Esophagus squamous epithelium (tissue), 5 donors: ENCODE measurements around the gene SLC9A9. TPM values are rescaled to one million over a fixed set of nuclear protein-coding genes. Genes with fewer than 3 reads are reported as not detected.

Experiments
- DNase-seq: peaks from one replicate; lab custom pipeline; 2025; lab: John Stamatoyannopoulos, UW
- H3K27ac ChIP-seq, 4 donors: fragments of 200-600 bp; sonication (generic); one replicate each; pipeline ENCODE4 v1.5.1; 2016 to 2019; ENCODE audit warnings: mild to moderate bottlenecking in 1 of 4
- H3K27me3 ChIP-seq, 4 donors: fragments of 200-600 bp; sonication (generic); 1 replicate in 3 of 4; 2 replicates in 1 of 4; pipeline versions ENCODE4 v1.5.1 to v1.6.0; 2017 to 2021; ENCODE audit warnings: antibody characterized with exemption in 1 of 4
- H3K36me3 ChIP-seq, 3 donors: fragments of 200-600 bp; sonication (generic); one replicate each; pipeline ENCODE4 v1.5.1; 2016 to 2019
- H3K4me1 ChIP-seq, 3 donors: fragments of 200-600 bp; sonication (generic); one replicate each; pipeline ENCODE4 v1.5.1; 2017 to 2019
- H3K4me3 ChIP-seq, 4 donors: fragments of 200-600 bp; sonication (generic); 1 replicate in 3 of 4; 2 replicates in 1 of 4; pipeline ENCODE4 v1.5.1; 2016 to 2019; ENCODE audit warnings: mild to moderate bottlenecking in 2 of 4, moderate library complexity in 1 of 4
- H3K9me3 ChIP-seq, 3 donors: fragments of 200-600 bp; sonication (generic); one replicate each; pipeline ENCODE4 v1.5.1; 2016 to 2019
- POLR2A ChIP-seq, 4 donors: fragments of 450-650 bp; IDR thresholded peaks; one replicate each; pipeline ENCODE4 v1.6.1; 2017; ENCODE audit warnings: antibody characterized with exemption in 4 of 4, mild to moderate bottlenecking in 4 of 4, moderate library complexity in 3 of 4
- WGBS, 2 donors: methylation state at CpG; one replicate each; pipeline ENCODE4 v1.1.5; 2018; 5-methylcytosine and 5-hydroxymethylcytosine counted together
- intact Hi-C: fragments of 100-400 bp; cut with DNase I; formaldehyde crosslinking; loops from one replicate; pipeline ENCODE4 v1.15.0; 2022
- total RNA-seq, 4 donors: library from RNA; depleted of rRNA; stranded (reverse); fragments of >200 nt; gene quantifications; one replicate each; pipeline ENCODE4 v1.1.0, GENCODE V29; 2016
- TF ChIP-seq, protein P1 (sequence below), 6 experiments: fragments of 450-650 bp in 4 of 6; fragments of 200-600 bp in 2 of 6; sonication (generic) in 2 of 6; IDR thresholded peaks; one replicate each; pipeline ENCODE4 v1.5.1; 2016 to 2019; ENCODE audit warnings: antibody characterized with exemption in 6 of 6, mild to moderate bottlenecking in 4 of 6, moderate library complexity in 4 of 6
- donor health status: DM: yes; HTN: yes; CAD: no.

The SLC9A9 gene
- total RNA-seq, 4 donors from 2014 or later = 11.2 to 22.3 (median 18.9) TPM

DNA sequence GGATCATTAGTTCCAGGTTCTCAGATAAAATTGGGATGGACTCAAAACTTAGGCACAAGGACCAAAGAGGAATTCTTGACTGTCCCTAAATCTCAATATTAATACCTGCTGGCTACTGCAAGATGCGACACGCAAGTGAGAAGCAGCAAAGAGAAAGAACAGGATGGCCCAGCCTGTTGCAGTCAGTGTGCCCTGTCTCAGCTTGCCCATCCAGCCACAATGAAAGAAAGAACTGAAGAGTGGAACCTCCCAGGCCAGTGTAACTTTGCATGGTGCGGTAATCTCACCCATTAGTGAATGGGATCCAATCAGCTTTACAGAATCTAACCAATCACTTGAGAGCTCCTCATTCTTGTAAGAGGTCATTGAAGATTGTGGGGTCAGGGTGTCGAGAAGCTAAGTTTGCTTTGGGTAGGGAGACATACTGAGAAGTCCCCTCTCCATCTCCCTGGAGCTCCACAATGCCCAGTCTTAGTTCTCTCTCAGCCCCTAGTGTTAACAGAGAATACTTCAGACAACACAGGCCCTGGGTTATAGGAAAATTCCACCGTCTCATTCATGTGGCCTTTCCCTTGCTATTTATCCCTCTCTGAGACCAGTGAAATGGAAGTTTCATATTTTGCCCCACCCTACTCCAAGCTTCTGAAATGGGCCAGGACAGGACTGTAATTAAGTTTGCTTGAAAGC lies 3.2 kb upstream of the SLC9A9 start:
- no peak for DNase-seq
- H3K36me3 ChIP-seq = no peaks in the 10 kb centered on the region
- 43 to 65% methylated on average over 5 of the region's 5 CpGs for WGBS, 2 donors

DNA sequence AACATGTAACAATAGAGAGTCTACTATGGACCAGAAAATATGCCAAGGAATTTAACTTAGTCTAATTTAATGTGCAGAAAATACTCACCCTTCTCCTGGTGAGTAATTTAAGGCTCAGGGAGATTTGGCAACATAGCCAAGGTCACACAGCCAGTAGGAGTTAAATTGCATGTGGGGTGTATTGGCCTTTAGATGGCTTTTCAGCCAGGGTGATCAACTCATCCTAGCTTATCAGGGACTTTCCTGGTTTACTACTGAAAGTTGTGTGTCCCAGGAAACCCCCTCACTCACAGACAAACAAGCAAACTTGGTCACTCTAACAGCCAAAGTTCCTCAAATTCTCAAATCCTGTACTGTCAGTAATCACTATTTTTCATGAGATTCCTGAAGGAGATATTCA lies 2.6 kb upstream of the SLC9A9 start:
- DNase-seq = no peak
- Histone ChIP-seq H3K27me3 (no peaks in the 10 kb centered on the region), H3K36me3 (no peaks in the 10 kb centered on the region), H3K27ac (peak overlapping the region; percentile 53 to 89 (median 71)), H3K4me3 (no peak overlapping the region), H3K9me3 (no peaks in the 10 kb centered on the region), H3K4me1 (peaks cover 9 to 69% (median 49%) of the 10 kb centered on the region in 3 donors)
- no peak for TF ChIP-seq POLR2A (IDR thresholded peaks at IDR 0.05)
- TF ChIP-seq, protein P1, sequence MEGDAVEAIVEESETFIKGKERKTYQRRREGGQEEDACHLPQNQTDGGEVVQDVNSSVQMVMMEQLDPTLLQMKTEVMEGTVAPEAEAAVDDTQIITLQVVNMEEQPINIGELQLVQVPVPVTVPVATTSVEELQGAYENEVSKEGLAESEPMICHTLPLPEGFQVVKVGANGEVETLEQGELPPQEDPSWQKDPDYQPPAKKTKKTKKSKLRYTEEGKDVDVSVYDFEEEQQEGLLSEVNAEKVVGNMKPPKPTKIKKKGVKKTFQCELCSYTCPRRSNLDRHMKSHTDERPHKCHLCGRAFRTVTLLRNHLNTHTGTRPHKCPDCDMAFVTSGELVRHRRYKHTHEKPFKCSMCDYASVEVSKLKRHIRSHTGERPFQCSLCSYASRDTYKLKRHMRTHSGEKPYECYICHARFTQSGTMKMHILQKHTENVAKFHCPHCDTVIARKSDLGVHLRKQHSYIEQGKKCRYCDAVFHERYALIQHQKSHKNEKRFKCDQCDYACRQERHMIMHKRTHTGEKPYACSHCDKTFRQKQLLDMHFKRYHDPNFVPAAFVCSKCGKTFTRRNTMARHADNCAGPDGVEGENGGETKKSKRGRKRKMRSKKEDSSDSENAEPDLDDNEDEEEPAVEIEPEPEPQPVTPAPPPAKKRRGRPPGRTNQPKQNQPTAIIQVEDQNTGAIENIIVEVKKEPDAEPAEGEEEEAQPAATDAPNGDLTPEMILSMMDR (IDR thresholded peaks at IDR 0.05) = no peak
- intact Hi-C loops = no loop called here

More for the DNA sequence above, 3.2 kb upstream of the SLC9A9 start:
- no peak for TF ChIP-seq POLR2A (IDR thresholded peaks at IDR 0.05)
- TF ChIP-seq, protein P1 (IDR thresholded peaks at IDR 0.05) = peak in 2 of 6 experiments; percentile 10 to 26
- H3K4me1 ChIP-seq = peaks cover 9 to 63% (median 44%) of the 10 kb centered on the region in 3 donors
- H3K27me3 ChIP-seq = no peaks in the 10 kb centered on the region
- intact Hi-C loops = no loop called here
- no peaks in the 10 kb centered on the region for H3K9me3 ChIP-seq
- H3K27ac ChIP-seq = peak overlapping the region; percentile 53 to 89 (median 71)
- no peak overlapping the region for H3K4me3 ChIP-seq

DNA sequence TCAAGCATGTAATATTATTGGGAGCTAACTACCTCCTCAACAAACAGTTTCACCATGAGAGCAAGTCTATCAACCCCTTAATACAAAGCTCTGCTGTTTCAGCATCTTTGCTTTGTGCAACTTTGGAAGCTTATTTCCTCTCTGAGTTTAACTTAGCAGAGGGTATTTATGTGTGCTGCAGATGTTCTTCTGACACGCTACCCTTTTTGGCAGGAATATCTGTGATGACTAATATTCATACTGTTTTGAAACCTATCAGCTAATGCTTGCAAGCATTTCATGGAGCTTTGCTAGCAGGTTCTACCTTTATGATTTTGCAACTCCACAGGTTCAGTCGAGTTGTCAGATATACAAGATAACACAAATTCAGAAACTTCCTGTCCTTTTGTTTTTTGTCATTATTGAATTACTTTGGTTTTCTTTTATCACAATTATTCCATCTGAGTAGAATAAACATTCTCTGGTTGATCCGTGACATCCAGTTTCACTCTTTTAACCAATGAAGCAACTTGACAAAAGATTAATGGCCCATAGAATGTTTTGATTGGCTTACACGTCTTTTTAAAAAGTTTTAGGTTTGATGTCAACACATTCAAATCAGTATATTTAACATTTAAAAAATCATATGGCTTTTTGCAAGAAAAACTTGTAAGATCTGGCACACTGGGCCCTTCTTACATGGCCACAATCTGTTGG lies 1.7 kb upstream of the SLC9A9 start:
- 5 to 9% methylated on average over 4 of the region's 4 CpGs for WGBS, 2 donors
- TF ChIP-seq, protein P1 (IDR thresholded peaks at IDR 0.05) = no peak
- no peak for TF ChIP-seq POLR2A (IDR thresholded peaks at IDR 0.05)
- H3K4me1 ChIP-seq = peaks cover 9 to 77% (median 50%) of the 10 kb centered on the region in 3 donors
- DNase-seq = no peak
- H3K27me3 ChIP-seq = no peaks in the 10 kb centered on the region
- intact Hi-C loops = no loop called here
- peak overlapping the region; percentile 31 to 89 (median 68) for H3K27ac ChIP-seq
- H3K36me3 ChIP-seq = no peaks in the 10 kb centered on the region
- H3K4me3 ChIP-seq = peak overlapping the region in 1 of 4 donors; percentile 7
- no peaks in the 10 kb centered on the region for H3K9me3 ChIP-seq

DNA sequence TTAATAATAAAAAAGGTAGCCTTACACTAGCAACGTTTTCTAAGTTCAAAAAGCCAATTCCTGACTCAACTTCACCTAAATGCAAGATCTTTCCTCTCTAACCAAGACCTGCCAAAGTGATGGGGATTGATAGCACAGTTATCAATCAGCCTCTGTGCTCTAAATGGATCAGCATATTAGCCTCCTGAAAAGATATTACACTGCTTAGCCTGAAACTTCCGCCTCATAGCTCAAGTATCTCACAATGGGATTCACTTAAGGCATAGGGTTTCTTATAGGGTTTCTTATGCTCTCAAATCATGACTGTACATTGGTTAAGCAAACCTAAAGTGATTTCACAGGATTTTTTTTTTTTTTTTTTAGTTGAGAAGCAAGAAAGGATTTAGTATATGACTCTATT lies 436 bp upstream of the SLC9A9 start:
- DNase-seq = no peak
- Histone ChIP-seq H3K9me3 (no peaks in the 10 kb centered on the region), H3K27ac (peak overlapping the region; percentile 65 to 89 (median 83)), H3K4me1 (peaks cover 9 to 81% (median 54%) of the 10 kb centered on the region in 3 donors), H3K27me3 (no peaks in the 10 kb centered on the region), H3K36me3 (no peaks in the 10 kb centered on the region), H3K4me3 (peak overlapping the region in 3 of 4 donors; percentile 57 to 81 (median 65))
- intact Hi-C loops = no loop called here
- TF ChIP-seq, protein P1 (IDR thresholded peaks at IDR 0.05) = no peak
- TF ChIP-seq POLR2A (IDR thresholded peaks at IDR 0.05) = no peak
- WGBS, 2 donors = 31 to 53% methylated on average over 2 of the region's 2 CpGs

DNA sequence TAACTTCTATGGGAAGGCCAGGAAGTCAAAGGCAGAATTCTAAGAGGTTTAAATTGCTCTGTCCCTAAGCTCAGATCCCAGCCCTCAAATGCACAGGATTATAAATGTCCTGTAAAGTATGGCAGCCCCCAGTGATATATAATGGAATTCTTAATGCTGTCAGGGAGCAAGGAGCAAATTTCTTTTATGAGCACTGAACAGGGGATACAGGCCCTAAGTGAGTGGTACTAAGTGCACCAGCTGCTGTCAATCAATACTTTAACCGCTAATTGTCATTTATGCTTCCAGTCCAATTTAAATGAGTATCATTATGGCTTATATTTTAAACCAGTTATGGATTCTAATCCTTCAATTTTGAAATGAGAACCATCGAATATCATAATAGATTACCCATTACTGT lies 4.7 kb downstream of the SLC9A9 start:
- TF ChIP-seq POLR2A (IDR thresholded peaks at IDR 0.05) = no peak
- TF ChIP-seq, protein P1 (IDR thresholded peaks at IDR 0.05) = no peak
- DNase-seq = no peak
- intact Hi-C loops = no loop called here

More for the DNA sequence above, 4.7 kb downstream of the SLC9A9 start:
- Histone ChIP-seq H3K4me3 (no peak overlapping the region), H3K9me3 (no peaks in the 10 kb centered on the region), H3K27me3 (no peaks in the 10 kb centered on the region), H3K27ac (no peak overlapping the region), H3K4me1 (peaks cover 0 to 70% (median 33%) of the 10 kb centered on the region in 3 donors), H3K36me3 (no peaks in the 10 kb centered on the region)
- 91 to 98% methylated on average over 2 of the region's 2 CpGs for WGBS, 2 donors
